GM23248 (cell line): Measurements from ENCODE around the gene PLCB4. TPM values are rescaled to one million over a fixed set of nuclear protein-coding genes. Genes with fewer than 3 reads are reported as not detected.

Source experiments
- DNase-seq: peaks from one replicate; pipeline ENCODE4 v3.0.0-alpha.2; 2015
- H2AFZ ChIP-seq: fragments of 200-600 bp; sonication (generic); 2 replicates; pipeline ENCODE4 v1.6.1; 2016; ENCODE audit warnings: antibody characterized with exemption
- H3F3A ChIP-seq: fragments of 200-600 bp; sonication (generic); 2 replicates; pipeline ENCODE4 v1.6.1; 2016; ENCODE audit warnings: mild to moderate bottlenecking, antibody characterized with exemption, mixed run types; ENCODE audit not compliant: insufficient read depth
- H3K27ac ChIP-seq: fragments of 200-600 bp; sonication (generic); 2 replicates; pipeline ENCODE4 v1.5.1; 2016; ENCODE audit warnings: mild to moderate bottlenecking
- H3K27me3 ChIP-seq: fragments of 200-600 bp; sonication (generic); replicated peaks from 2 replicates; pipeline ENCODE4 v1.6.1; 2016; ENCODE audit warnings: mild to moderate bottlenecking; ENCODE audit not compliant: insufficient read depth
- H3K36me3 ChIP-seq: fragments of 200-600 bp; sonication (generic); 2 replicates; pipeline ENCODE4 v1.6.1; 2016; ENCODE audit warnings: low read depth, mild to moderate bottlenecking
- H3K4me1 ChIP-seq: fragments of 200-600 bp; sonication (generic); 2 replicates; pipeline ENCODE4 v1.6.1; 2016; ENCODE audit warnings: mild to moderate bottlenecking; ENCODE audit not compliant: insufficient read depth
- H3K4me2 ChIP-seq: fragments of 200-600 bp; sonication (generic); one replicate; pipeline ENCODE4 v1.6.1; 2016; ENCODE audit warnings: mild to moderate bottlenecking; ENCODE audit not compliant: unreplicated experiment
- H3K4me3 ChIP-seq: fragments of 200-600 bp; sonication (generic); 2 replicates; pipeline ENCODE4 v1.5.1; 2016; ENCODE audit warnings: mild to moderate bottlenecking
- H3K79me2 ChIP-seq: fragments of 200-600 bp; sonication (generic); 2 replicates; pipeline ENCODE4 v1.6.1; 2016; ENCODE audit warnings: mild to moderate bottlenecking; ENCODE audit not compliant: insufficient read depth
- H3K9ac ChIP-seq: fragments of 200-600 bp; sonication (generic); 2 replicates; pipeline ENCODE4 v1.6.1; 2016; ENCODE audit warnings: mild to moderate bottlenecking
- H3K9me2 ChIP-seq: fragments of 200-600 bp; sonication (generic); 2 replicates; pipeline ENCODE4 v1.6.1; 2016; ENCODE audit warnings: mixed run types, mild to moderate bottlenecking, moderate library complexity; ENCODE audit not compliant: insufficient read depth
- H3K9me3 ChIP-seq: fragments of 200-600 bp; sonication (generic); one replicate; pipeline ENCODE4 v1.6.1; 2017; ENCODE audit warnings: low read depth
- H4K20me1 ChIP-seq: fragments of 200-600 bp; sonication (generic); 2 replicates; pipeline ENCODE4 v1.6.0; 2016; ENCODE audit not compliant: insufficient read depth
- EZH2 ChIP-seq: fragments of 200-600 bp; sonication (generic); IDR thresholded peaks from 2 replicates; pipeline ENCODE4 v1.6.1; 2018; ENCODE audit warnings: antibody characterized with exemption, mild to moderate bottlenecking; ENCODE audit not compliant: insufficient read depth, poor library complexity, severe bottlenecking
- EZH2phosphoT487 ChIP-seq: fragments of 200-600 bp; sonication (generic); IDR thresholded peaks from 2 replicates; pipeline ENCODE4 v1.6.1; 2018; ENCODE audit warnings: antibody characterized with exemption, moderate library complexity, mild to moderate bottlenecking, low read depth; ENCODE audit not compliant: insufficient read depth
- WGBS, 2 experiments: methylation state at CpG; one replicate each; pipeline ENCODE4 v1.1.6; 2015 to 2017; ENCODE audit warnings: low lambda C conversion rate in 2 of 2, low coverage in 1 of 2; ENCODE audit errors: missing lambda C conversion rate in 2 of 2; 5-methylcytosine and 5-hydroxymethylcytosine counted together
- in situ Hi-C: fragments of 300-500 bp; cut with MboI; formaldehyde crosslinking; loops from 2 replicates; pipeline ENCODE4 v1.15.0; 2020
- polyA plus RNA-seq: library from polyadenylated mRNA; unstranded; fragments of >200 nt; fragmentation: Nextera tagmentation; extraction: Ambion mirVana; gene quantifications from 2 replicates; pipeline ENCODE4 v1.2.1, GENCODE V29; 2016
- total RNA-seq: library from RNA; depleted of rRNA; stranded (reverse); fragments of >200 nt; shearing (Covaris generic); gene quantifications from 2 replicates; pipeline ENCODE4 v1.2.3, GENCODE V29; 2014

Gene PLCB4
- total and polyA plus RNA-seq, 2 experiments from 2014 or later, result 5.0 to 9.5 TPM

GRCh38 chr20:9139106-9139833, 70.4 kb downstream of the PLCB4 start:
- no peak overlapping the region for H3K4me3 ChIP-seq
- no peaks in the 10 kb centered on the region for H3K4me1 ChIP-seq
- no peak overlapping the region for H3K9ac ChIP-seq
- H3K36me3 ChIP-seq, result no peaks in the 10 kb centered on the region
- H3K27me3 ChIP-seq, result no peaks in the 10 kb centered on the region
- H3K4me2 ChIP-seq, result no peak overlapping the region
- no peaks in the 10 kb centered on the region for H3K9me3 ChIP-seq
- no peaks in the 10 kb centered on the region for H3K79me2 ChIP-seq
- H4K20me1 ChIP-seq, result no peaks in the 10 kb centered on the region
- no peak for DNase-seq
- H3K27ac ChIP-seq, result no peak overlapping the region
- H3F3A ChIP-seq, result no peaks in the 10 kb centered on the region
- no peaks in the 10 kb centered on the region for H3K9me2 ChIP-seq
- TF ChIP-seq EZH2phosphoT487 (no peak), EZH2 (no peak)
- H2AFZ ChIP-seq, result no peak overlapping the region
- in situ Hi-C loops, result no loop called here
- WGBS, 2 experiments, result 86 to 92% methylated on average over 3 of the region's 3 CpGs

GRCh38 chr20:9140162-9140760, 71.4 kb downstream of the PLCB4 start:
- in situ Hi-C loops, result no loop called here
- no peak for DNase-seq

GRCh38 chr20:9141070-9141469, 72.2 kb downstream of the PLCB4 start:
- Histone ChIP-seq H3K4me2 (no peak overlapping the region), H3K4me1 (no peaks in the 10 kb centered on the region), H3K27ac (no peak overlapping the region), H3K9me3 (no peaks in the 10 kb centered on the region), H4K20me1 (no peaks in the 10 kb centered on the region), H3K36me3 (no peaks in the 10 kb centered on the region), H3K27me3 (no peaks in the 10 kb centered on the region), H3K4me3 (no peak overlapping the region), H3K9me2 (no peaks in the 10 kb centered on the region), H3F3A (no peaks in the 10 kb centered on the region), H2AFZ (no peak overlapping the region), H3K79me2 (no peaks in the 10 kb centered on the region), H3K9ac (no peak overlapping the region)
- in situ Hi-C loops, result no loop called here
- 86 to 92% methylated on average over 1 of the region's 1 CpG for WGBS, 2 experiments
- TF ChIP-seq EZH2 (no peak), EZH2phosphoT487 (no peak)
- DNase-seq, result no peak

More at GRCh38 chr20:9140162-9140760, 71.4 kb downstream of the PLCB4 start:
- Histone ChIP-seq H3F3A (no peaks in the 10 kb centered on the region), H3K9ac (no peak overlapping the region), H4K20me1 (no peaks in the 10 kb centered on the region), H3K27ac (no peak overlapping the region), H3K4me2 (no peak overlapping the region), H3K9me3 (no peaks in the 10 kb centered on the region), H3K4me3 (no peak overlapping the region), H3K79me2 (no peaks in the 10 kb centered on the region), H3K27me3 (no peaks in the 10 kb centered on the region), H3K9me2 (no peaks in the 10 kb centered on the region), H3K4me1 (no peaks in the 10 kb centered on the region), H2AFZ (no peak overlapping the region), H3K36me3 (no peaks in the 10 kb centered on the region)
- TF ChIP-seq EZH2phosphoT487 (no peak), EZH2 (no peak)
- 85 to 93% methylated on average over 8 of the region's 8 CpGs for WGBS, 2 experiments

GRCh38 chr20:9141921-9142320, 73.0 kb downstream of the PLCB4 start:
- no peaks in the 10 kb centered on the region for H3K9me3 ChIP-seq

More at GRCh38 chr20:9141921-9142320, 73.0 kb downstream of the PLCB4 start:
- Histone ChIP-seq H3F3A (no peaks in the 10 kb centered on the region), H3K9ac (no peak overlapping the region), H3K4me1 (no peaks in the 10 kb centered on the region), H3K27ac (no peak overlapping the region), H3K9me2 (no peaks in the 10 kb centered on the region), H3K36me3 (no peaks in the 10 kb centered on the region), H3K79me2 (no peaks in the 10 kb centered on the region), H4K20me1 (no peaks in the 10 kb centered on the region), H2AFZ (no peak overlapping the region), H3K4me3 (no peak overlapping the region), H3K4me2 (no peak overlapping the region), H3K27me3 (no peaks in the 10 kb centered on the region)
- in situ Hi-C loops, result no loop called here
- DNase-seq, result no peak
- no peak for TF ChIP-seq EZH2phosphoT487
- TF ChIP-seq EZH2, result no peak
